Measurements from ENCODE around the gene PCDH9.

The PCDH9 gene

DNA sequence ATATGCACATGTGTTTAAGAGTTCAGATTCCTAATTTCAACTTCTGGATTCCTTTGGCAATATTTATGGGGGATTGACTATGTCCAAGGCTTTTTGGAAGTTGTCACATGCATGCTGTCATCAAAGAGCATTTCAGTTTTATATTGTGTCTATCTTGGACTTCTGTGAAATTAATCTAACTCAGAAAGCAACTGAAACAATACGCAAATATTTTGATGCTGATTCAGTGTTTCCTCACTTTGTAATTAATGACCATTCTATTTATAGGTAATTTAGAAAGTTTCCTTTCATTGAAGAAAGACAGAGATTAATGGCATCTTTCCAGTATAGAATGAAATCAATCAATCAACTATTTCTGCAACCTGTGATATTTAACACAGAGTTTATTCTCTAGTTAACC, 550.1 kb downstream of the PCDH9 start:
- no peaks in the 10 kb centered on the region for H3K36me3 ChIP-seq (ENCODE audit: insufficient read depth, low read length)
- peaks cover 26% of the 10 kb centered on the region for H3K9me3 ChIP-seq (ENCODE audit: low read length)
- H3K9ac ChIP-seq (ENCODE audit: low read length), result no peak overlapping the region
- no peaks in the 10 kb centered on the region for H4K20me1 ChIP-seq (ENCODE audit: insufficient read depth, low read length)
- H3K27ac ChIP-seq (ENCODE audit: low read depth, low read length, poor library complexity, severe bottlenecking), result no peak overlapping the region
- no peak overlapping the region for H2AFZ ChIP-seq (ENCODE audit: low read length)
- H3K4me3 ChIP-seq (ENCODE audit: low read depth, low read length, poor library complexity, severe bottlenecking), result no peak overlapping the region
- H3K79me2 ChIP-seq (ENCODE audit: insufficient read depth, low read length), result no peaks in the 10 kb centered on the region
- no peaks in the 10 kb centered on the region for H3K9me2 ChIP-seq (ENCODE audit: low read depth, low read length)
- H3K4me2 ChIP-seq (ENCODE audit: low read length), result no peak overlapping the region
- H3K4me1 ChIP-seq (ENCODE audit: insufficient read depth, low read length, severe bottlenecking), result peaks cover 6% of the 10 kb centered on the region
- no peaks in the 10 kb centered on the region for H3F3A ChIP-seq (ENCODE audit: insufficient read depth, low read length)
- TF ChIP-seq EZH2 (IDR thresholded peaks at IDR 0.05; ENCODE audit: borderline replicate concordance, low read length), result no peak
- TF ChIP-seq, protein P1, sequence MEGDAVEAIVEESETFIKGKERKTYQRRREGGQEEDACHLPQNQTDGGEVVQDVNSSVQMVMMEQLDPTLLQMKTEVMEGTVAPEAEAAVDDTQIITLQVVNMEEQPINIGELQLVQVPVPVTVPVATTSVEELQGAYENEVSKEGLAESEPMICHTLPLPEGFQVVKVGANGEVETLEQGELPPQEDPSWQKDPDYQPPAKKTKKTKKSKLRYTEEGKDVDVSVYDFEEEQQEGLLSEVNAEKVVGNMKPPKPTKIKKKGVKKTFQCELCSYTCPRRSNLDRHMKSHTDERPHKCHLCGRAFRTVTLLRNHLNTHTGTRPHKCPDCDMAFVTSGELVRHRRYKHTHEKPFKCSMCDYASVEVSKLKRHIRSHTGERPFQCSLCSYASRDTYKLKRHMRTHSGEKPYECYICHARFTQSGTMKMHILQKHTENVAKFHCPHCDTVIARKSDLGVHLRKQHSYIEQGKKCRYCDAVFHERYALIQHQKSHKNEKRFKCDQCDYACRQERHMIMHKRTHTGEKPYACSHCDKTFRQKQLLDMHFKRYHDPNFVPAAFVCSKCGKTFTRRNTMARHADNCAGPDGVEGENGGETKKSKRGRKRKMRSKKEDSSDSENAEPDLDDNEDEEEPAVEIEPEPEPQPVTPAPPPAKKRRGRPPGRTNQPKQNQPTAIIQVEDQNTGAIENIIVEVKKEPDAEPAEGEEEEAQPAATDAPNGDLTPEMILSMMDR (IDR thresholded peaks at IDR 0.05; ENCODE audit: low read length), result no peak
- no peaks in the 10 kb centered on the region for H3K27me3 ChIP-seq (ENCODE audit: insufficient read depth, low read length)

DNA sequence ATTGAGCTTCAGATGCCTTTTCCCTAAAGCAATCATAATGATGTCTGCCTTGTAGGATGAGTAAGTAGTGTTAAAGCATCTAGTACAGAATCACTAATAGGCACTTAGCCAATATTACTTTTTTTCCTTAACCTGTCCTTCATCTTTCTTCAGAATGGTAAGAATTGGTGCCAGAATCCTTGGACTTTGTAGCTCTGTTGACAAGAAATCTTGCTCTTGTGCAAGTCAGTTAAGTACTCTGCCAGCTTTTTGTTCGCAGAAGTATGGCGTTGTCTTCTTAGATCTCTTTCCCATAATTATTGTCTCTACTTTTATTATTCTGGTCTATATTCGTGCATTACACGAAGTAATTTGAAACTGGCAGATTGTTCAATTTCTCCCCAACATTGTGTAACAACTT, 554.5 kb downstream of the PCDH9 start:
- no peak overlapping the region; the same call in 1 of the 2 replicates for H3K4me2 ChIP-seq (ENCODE audit: low read length)
- H3K27me3 ChIP-seq (ENCODE audit: insufficient read depth, low read length), result no peaks in the 10 kb centered on the region
- H3K27ac ChIP-seq (ENCODE audit: low read depth, low read length, poor library complexity, severe bottlenecking), result no peak overlapping the region
- H3K36me3 ChIP-seq (ENCODE audit: insufficient read depth, low read length), result no peaks in the 10 kb centered on the region
- H3K9me3 ChIP-seq (ENCODE audit: low read length), result peaks cover 17% of the 10 kb centered on the region; the same call in 1 of the 2 replicates
- H3K4me1 ChIP-seq (ENCODE audit: insufficient read depth, low read length, severe bottlenecking), result peaks cover 6% of the 10 kb centered on the region
- H3F3A ChIP-seq (ENCODE audit: insufficient read depth, low read length), result no peaks in the 10 kb centered on the region
- H3K4me3 ChIP-seq (ENCODE audit: low read depth, low read length, poor library complexity, severe bottlenecking), result no peak overlapping the region
- no peaks in the 10 kb centered on the region for H3K9me2 ChIP-seq (ENCODE audit: low read depth, low read length)
- no peaks in the 10 kb centered on the region for H3K79me2 ChIP-seq (ENCODE audit: insufficient read depth, low read length)
- H4K20me1 ChIP-seq (ENCODE audit: insufficient read depth, low read length), result no peaks in the 10 kb centered on the region
- TF ChIP-seq, protein P1 (IDR thresholded peaks at IDR 0.05; ENCODE audit: low read length), result no peak
- no peak for TF ChIP-seq EZH2 (IDR thresholded peaks at IDR 0.05; ENCODE audit: borderline replicate concordance, low read length)
- peak overlapping the region; percentile 96; the same call in 1 of the 2 replicates for H2AFZ ChIP-seq (ENCODE audit: low read length)
- H3K9ac ChIP-seq (ENCODE audit: low read length), result no peak overlapping the region

DNA sequence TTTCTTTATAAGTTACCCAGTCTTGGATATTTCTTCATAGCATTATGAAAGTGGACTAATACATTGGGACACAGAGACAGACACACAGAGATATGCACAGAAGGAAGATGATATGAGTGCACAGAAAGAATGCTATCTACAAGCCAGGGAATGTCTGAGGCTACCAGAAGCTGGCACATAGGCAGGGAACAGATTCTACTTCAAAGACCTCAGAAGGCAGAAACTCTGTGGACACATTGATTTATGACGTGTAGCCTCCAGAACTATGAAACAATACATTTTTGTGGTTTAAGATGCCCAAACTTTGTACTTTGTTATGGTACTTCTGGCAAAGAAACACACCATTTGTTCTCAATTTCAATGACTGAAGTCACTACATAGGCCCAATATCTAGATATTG, 556.7 kb downstream of the PCDH9 start:
- Histone ChIP-seq H3K4me3 (ENCODE audit: low read depth, low read length, poor library complexity, severe bottlenecking) (no peak overlapping the region), H4K20me1 (ENCODE audit: insufficient read depth, low read length) (no peaks in the 10 kb centered on the region), H3K36me3 (ENCODE audit: insufficient read depth, low read length) (no peaks in the 10 kb centered on the region; the same call in 1 of the 2 replicates), H3K9ac (ENCODE audit: low read length) (no peak overlapping the region), H3K4me1 (ENCODE audit: insufficient read depth, low read length, severe bottlenecking) (peaks cover 6% of the 10 kb centered on the region), H2AFZ (ENCODE audit: low read length) (peak overlapping the region; percentile 46; the same call in 1 of the 2 replicates), H3K9me2 (ENCODE audit: low read depth, low read length) (no peaks in the 10 kb centered on the region), H3K27me3 (ENCODE audit: insufficient read depth, low read length) (no peaks in the 10 kb centered on the region), H3K27ac (ENCODE audit: low read depth, low read length, poor library complexity, severe bottlenecking) (no peak overlapping the region), H3K79me2 (ENCODE audit: insufficient read depth, low read length) (no peaks in the 10 kb centered on the region), H3K9me3 (ENCODE audit: low read length) (peaks cover 14% of the 10 kb centered on the region; the same call in 1 of the 2 replicates), H3F3A (ENCODE audit: insufficient read depth, low read length) (no peaks in the 10 kb centered on the region), H3K4me2 (ENCODE audit: low read length) (no peak overlapping the region)
- no peak for TF ChIP-seq EZH2 (IDR thresholded peaks at IDR 0.05; ENCODE audit: borderline replicate concordance, low read length)
- TF ChIP-seq, protein P1 (IDR thresholded peaks at IDR 0.05; ENCODE audit: low read length), result no peak

Measured in OCI-LY1 (cell line).